Measurements from ENCODE around the gene SMIM41.

- TF ChIP-seq CTCF (IDR thresholded peaks at IDR 0.05) = no peak
- TF ChIP-seq POLR2A (IDR thresholded peaks at IDR 0.05) = no peak
These were observed 46.0 kb downstream of the SMIM41 start for GRCh38 chr12:52125476-52125900.
